Stimulated activated CD8-positive, alpha-beta memory T cell treated with anti-CD3 and anti-CD28 coated beads, Interleukin-15, amount 100 ng/mL, for 24 hours (primary cell): ENCODE measurements around the gene CDK12.

ENCODE experiments used
- DNase-seq: peaks from one replicate; pipeline ENCODE4 v3.0.0-alpha.2; 2020; ENCODE audit warnings: low read depth

Gene CDK12

DNA sequence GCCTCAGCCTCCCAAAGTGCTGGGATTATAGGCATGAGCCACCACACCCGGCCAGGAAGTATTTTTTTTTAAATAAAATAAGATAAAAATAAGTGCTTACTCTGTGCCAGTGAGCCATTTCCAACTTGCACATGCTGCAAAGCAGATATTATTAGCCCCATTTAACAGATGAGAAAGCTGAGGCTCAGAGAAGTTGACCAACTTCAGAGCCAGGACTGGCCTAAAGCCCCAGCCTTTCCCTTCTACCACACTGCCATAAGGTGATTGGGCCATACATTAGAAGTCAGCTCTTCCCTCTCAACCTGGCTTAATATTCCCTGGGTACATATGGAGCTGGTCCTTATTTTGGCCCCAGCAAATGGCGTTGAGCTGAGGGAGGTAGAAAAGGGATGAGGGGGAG, 121.4 kb downstream of the CDK12 start:
- DNase-seq: no peak
